ENCODE results near the gene MDM2.
"Not testable (repeated sequence)": the region's sequence is repeated elsewhere in the genome, so short reads cannot be mapped to it uniquely, and the experiment has no call there.

Gene MDM2

DNA sequence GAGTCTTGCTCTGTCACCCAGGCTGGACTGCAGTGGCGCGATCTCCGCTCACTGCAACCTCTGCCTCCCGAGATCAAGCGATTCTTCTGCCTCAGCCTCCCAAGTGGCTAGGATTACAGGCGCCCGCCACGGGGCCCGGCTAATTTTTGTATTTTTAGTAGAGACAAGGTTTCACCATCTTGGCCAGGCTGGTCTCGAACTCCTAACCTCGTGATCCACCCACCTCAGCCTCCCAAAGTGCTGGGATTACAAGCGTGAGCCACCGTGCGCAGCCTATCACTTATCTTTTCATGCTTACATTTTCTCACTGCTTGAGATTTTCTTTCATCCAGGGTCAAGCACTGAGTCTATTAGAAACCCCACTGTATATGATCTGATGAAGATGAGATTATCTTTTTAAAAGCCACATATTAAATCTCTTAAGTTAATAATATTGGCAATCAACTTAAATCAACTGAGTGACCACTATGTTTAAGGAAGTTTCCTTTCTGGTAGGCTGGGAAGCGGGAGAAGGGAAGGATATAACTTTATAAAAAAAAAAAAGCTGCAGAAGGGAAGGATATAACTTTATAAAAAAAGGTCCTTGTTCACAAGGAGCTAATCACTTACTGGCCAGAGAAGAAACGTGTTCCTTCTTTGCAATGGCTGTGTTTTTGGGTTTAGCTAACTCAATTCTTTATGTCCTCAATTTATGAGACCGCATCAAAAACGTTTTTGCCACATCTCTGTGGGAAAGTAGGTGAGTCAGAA, 1.3 kb upstream of the MDM2 start:
- no peak for DNase-seq (ENCODE audit: low read depth)

DNA sequence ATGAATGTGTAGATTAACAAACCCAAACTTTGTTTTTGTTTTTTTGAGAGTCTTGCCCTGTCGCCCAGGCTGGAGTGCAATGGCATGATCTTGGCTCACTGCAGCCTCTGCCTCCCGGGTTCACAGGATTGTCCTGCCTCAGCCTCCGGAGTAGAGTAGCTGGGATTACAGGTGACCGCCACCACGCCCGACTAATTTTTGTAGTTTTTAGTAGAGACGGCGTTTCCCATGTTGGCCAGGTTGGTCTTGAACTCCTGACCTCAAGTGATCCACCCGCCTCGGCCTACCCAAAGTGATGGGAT, 752 bp upstream of the MDM2 start:
- DNase-seq (ENCODE audit: low read depth) = not testable (repeated sequence)

DNA sequence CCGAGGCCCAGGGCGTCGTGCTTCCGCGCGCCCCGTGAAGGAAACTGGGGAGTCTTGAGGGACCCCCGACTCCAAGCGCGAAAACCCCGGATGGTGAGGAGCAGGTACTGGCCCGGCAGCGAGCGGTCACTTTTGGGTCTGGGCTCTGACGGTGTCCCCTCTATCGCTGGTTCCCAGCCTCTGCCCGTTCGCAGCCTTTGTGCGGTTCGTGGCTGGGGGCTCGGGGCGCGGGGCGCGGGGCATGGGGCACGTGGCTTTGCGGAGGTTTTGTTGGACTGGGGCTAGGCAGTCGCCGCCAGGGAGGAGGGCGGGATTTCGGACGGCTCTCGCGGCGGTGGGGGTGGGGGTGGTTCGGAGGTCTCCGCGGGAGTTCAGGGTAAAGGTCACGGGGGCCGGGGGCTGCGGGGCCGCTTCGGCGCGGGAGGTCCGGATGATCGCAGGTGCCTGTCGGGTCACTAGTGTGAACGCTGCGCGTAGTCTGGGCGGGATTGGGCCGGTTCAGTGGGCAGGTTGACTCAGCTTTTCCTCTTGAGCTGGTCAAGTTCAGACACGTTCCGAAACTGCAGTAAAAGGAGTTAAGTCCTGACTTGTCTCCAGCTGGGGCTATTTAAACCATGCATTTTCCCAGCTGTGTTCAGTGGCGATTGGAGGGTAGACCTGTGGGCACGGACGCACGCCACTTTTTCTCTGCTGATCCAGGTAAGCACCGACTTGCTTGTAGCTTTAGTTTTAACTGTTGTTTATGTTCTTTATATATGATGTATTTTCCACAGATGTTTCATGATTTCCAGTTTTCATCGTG, 612 bp downstream of the MDM2 start:
- DNase-seq (ENCODE audit: low read depth) = peak; percentile 24

DNA sequence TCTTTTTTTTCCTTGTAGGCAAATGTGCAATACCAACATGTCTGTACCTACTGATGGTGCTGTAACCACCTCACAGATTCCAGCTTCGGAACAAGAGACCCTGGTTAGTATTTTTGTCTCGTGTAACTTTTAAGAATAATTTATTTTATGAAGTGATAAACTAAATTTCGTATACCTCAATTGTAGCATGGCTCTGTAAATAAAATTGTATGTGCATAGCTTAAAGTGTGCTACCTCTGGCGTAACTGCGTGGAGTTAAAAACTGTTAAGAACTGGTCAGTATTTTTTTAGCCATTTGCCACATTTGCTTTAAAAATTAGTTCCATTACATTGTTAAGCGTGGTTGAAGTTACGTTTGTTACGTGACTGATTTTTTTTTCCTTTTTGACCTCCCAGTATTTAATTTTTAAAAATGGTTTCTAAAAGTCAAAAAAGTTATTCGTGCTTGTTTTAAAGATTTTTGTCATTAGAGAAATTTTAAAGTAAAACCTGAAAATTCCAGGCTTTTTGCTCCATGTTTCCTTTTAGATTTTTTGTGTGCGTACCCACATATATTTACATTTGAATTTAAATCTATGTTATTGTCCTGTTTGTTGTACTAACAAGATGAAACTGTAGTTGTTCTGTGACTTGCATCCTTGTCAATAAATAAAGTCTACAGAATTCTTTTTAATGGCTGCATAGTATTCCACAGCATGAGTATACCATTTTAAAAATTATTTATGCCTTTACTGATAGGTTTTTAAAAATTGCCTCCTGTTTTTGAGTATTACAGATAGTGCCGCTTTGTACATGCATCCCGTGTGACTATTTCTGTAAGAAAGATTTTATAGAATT, 1.4 kb downstream of the MDM2 start:
- no peak for DNase-seq (ENCODE audit: low read depth)

DNA sequence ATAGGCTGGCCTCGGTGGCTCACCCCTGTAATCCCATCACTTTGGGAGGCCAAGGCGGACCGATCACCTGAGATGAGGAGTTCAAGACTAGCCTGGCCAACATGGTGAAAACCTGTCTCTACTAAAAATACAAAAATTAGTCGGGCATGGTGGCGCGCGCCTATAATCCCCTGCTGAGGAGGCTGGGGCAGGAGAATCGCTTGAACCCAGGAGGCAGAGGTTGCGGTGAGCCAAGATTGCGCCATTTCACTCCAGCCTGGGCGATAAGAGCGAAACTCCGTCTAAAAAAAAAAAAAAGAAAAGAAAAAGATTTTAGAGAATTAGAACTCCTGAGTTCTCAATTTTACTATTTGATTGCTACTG, 2.0 kb downstream of the MDM2 start:
- not testable (repeated sequence) for DNase-seq (ENCODE audit: low read depth)

DNA sequence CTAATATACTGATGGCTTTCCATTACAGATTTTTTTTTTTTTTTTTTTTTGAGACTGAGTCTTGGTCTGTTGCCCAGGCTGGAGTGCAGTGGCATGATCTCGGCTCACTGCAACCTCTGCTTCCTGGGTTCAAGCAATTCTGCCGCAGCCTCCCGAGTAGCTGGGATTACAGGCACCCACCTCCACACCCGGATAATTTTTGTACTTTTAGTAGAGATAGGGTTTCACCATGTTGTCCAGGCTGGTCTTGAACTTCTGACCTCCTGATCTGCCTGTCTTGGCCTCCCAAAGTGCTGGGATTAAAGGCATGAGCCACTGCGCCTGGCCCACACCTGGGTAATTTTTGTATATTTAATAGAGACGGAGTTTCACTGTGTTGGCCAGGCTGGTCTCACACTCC, 3.6 kb downstream of the MDM2 start:
- DNase-seq (ENCODE audit: low read depth) = not testable (repeated sequence)

DNA sequence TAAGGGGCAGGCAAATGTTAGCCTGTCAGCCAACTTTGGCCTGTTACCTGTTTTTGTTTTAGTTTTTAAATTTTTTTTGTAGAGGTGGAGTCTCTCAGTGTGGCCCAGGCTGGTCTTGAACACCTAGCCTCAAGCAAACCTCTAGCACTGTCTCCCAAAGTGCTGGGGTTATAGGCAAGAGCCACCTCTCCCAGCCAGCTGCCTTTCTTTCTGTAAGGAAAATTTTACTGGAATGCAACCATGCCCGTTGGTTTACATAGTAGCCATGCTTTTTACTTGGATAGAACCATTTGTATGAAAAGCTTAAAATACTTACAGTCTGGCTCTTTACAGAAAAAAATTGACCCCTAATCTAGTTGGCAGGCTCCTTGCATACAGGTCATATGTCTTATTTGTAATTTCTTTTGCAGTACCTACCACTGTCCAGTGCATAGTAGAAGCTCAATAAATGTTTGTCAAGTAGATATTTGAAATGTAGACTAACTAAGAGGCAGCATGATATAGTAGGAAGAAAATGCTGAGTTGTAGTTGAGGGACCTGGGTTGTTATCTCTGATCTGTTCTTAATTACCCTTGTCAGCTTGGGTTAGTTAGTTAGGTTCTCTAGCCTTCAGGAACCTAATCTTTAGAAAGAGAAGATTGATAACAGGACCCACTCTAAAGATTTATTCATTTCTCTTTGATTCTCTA, 4.7 kb downstream of the MDM2 start:
- DNase-seq (ENCODE audit: low read depth) = no peak

DNA sequence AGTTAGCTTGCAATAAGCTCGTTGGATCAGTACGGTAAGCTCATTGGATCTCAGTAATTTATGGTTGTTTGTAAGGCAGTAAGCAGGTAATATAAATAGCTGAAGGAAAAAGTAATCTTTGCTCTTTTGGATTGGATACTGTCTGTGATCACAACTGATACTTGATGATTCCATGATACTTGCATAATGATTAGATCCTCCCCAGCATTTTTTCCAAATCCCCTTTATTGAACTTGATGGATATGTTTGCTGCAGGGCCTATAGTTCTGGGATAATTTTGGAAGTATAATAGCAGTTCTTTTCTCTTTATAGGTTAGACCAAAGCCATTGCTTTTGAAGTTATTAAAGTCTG, 5.2 kb downstream of the MDM2 start:
- no peak for DNase-seq (ENCODE audit: low read depth)

DNA sequence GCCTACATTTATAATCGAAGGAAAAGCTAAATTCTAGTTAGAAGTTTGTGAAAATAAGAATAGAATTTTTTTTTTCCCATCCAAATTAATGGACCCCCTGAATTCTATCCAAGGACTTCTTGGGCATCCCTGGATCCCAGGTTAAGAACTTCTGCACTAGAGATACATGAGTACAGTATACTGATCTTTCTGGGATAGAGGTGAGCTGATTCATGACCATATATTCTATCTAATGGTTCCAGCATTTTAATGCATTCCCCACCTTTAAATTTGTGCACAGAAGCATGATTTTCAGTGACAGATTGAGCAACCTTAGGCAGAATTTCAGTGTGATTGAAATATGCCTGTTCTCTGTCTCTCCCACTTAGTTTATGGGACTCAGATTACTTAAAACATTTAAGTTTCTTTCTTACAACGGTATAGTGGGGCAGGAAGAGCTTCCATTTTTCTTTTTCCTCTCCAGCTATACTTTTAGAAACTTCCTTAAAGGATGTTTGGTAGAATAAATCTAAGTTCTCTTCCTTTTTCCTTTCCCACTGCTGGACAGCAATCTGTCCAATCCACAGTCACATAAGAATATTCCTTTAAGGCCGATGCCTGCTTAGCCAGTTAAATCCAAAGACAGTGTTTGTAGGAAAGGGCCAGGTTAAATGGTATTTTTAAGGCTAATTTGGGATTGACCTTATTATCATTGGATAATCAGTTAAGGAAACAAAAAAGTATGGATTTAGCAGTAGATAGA, 6.7 kb downstream of the MDM2 start:
- DNase-seq (ENCODE audit: low read depth) = no peak

DNA sequence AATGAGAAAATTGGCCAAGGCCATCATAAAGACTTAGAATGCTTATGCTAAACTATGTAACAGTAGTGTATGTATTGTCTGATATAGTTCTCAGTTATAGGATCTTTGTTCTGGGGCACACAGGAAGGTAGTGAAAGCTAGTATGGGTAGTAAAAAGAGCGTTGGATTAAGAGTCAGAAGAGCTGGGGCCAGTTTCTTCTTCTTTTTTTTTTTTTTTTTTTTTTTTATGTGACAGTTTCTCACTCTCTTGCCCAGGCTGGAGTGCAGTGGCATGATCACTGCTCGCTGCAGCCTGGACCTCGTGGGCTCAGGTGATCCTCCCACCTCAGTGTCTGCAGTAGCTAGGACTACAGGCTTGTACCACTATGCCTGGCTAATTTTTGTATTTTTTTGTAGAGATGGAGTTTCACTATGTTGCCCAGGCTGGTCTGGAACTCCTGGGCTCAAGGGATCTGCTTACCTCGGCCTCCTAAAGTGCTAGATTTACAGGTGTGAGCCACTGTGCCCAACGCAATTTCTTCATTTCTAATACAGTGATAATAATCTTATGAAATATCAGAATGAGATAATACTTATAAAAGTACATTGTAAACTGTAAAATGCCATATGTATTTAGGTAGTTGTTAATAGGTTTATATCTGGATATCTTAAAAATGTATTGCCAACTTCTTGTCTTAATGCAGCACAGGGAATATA, 7.4 kb downstream of the MDM2 start:
- no peak for DNase-seq (ENCODE audit: low read depth)

DNA sequence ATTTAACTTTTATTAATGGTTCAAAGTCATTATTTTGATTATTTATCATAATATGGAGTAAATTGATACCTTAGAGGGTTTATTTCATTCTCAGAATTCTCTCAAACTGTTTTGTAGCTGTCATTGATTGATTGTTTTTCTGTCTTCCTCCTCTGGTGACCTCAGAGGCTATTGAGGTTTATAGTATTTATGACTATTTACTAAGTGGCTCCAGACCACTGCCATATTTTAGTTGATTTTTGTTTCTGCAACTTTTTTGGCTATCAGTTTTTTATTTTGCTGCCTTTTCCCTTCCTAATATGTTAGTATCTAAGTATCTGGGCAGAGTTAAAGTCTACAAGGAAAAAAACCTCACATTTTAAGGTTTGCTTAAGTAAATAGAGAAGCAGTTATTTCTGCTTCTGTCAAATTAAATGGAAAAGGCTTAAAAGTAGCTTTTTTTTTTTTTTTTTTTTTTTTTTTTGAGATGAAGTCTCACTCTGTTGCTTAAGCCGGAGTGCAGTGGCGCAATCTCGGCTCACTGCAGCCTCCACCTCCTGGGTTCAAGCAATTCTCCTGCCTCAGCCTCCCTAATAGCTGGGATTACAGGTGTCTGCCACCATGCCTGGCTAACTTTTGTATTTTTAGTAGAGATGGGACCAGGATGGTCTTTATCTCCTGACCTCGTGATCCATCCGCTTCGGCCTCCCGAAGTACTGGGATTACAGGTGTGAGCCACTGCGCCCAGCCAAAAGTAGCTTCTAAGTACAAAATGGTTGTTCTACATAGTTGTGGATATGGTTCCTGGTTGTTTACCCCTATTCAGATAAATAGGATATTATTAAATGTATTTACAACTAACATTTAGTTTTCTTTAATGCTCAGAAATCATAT, 8.2 kb downstream of the MDM2 start:
- DNase-seq (ENCODE audit: low read depth) = no peak

DNA sequence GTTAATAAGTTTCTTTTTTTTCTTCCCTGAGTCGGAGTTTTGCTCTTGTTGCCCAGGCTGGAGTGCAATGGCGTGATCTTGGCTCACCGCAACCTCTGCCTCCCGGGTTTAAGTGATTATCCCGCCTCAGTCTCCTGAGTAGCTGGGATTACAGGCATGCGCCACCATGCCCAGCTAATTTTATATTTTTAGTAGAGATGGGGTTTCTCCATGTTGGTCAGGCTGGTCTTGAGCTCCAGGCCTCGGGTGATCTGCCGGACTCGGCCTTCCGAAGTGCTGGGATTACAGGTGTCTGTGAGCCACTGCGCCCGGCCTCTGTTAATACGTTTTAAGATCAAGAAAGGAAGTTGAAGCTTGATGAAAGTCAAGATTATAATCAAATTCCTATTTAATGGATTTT, 11.5 kb downstream of the MDM2 start:
- DNase-seq (ENCODE audit: low read depth) = not testable (repeated sequence)

DNA sequence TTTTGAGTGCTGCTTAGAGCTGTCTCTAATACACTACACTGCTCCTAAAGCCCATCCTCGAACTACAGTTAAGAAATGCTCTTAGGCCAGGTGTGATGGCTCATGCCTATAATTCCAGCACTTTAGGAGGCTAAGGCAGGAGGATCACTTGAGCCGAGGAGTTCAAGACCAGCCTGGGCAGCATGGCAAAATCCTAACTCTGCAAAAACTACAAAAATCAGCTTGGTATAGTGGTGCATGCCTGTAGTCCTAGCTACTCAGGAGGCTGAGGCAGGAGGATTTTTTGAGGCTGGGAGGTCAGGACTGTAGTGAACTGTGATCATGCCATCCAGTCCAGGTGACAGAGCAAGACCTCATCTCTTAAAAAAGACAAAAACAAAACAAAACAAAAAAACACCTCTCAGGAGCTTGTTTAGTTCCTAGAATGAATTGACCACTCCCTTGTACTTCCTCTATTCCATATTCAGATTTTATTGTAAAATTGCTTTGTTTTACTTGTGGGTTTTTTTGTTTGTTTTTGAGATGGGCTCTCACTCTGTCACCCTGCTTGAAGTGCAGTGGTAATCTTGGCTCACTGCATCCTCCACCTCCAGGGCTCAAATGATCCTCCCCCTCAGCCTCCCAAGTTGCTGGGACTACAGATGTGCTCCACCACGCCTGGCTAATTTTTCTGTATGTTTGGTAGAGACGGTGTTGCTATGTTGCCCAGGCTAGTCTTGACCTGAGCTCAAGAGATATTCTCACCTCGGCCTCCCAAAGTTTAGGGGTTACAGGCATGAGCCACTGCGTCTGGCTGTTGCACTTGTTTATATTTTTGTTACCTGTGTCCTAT, 13.6 kb downstream of the MDM2 start:
- no peak for DNase-seq (ENCODE audit: low read depth)

DNA sequence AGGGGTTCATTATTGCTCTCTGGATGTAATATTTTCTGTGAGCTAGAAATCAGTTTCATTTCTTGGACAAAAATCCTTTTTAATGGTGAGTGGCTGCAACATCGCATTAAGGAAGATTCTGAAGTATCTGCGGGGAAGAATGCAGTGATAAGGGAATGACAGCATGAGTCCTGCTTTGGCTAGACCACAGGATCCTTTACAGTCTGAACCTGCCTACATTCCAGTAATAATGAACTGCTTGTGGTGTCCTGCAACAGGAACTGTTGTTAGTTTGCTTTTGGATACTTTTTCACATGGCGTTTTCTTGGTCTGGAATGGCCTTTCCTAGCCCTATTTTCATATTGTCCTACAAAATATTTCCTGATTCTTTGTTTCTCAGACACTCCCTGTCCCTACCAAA, 15.7 kb downstream of the MDM2 start:
- no peak for DNase-seq (ENCODE audit: low read depth)

DNA sequence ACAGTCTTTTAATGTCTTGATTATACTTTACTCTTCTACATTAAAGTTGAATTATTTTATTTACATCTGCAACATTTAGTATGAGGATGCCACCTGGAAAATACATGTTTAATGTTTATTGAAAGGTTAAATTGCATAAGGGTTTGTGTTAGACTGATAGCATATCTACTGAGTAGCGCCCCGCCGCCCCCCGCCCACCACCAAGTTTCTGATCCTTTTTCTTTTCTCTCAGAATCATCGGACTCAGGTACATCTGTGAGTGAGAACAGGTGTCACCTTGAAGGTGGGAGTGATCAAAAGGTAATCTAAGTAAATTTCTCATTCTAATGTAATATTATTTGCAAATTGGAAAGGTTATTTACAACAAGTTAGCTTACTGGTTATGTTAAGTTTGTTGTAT, 16.2 kb downstream of the MDM2 start:
- no peak for DNase-seq (ENCODE audit: low read depth)

DNA sequence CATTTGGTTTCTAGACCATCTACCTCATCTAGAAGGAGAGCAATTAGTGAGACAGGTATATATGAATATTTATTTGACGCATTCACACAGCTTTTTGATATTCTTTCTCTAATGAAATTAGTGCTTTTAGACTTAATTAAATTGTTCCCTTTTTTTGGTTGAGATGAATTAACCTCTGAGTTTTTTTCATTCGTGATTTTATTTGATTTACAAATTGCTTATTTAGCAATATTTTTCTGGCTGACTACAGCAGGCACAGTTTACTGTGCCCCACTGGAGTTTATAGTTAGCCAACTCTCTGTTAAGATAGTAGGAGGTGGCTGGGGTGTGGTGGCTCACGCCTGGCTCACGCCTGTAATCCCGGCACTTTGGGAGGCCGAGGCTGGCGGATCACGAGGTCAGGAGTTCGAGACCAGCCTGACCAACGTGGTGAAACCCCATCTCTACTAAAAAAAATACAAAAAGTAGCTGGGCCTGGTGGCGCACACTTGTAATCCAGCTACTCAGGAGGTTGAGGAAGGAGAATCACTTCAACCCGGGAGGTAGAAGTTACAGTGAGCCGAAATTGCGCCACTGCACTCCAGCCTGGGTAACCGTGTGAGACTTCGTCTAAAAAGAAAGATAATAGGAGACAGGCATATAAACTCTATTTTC, 16.7 kb downstream of the MDM2 start:
- DNase-seq (ENCODE audit: low read depth) = no peak

DNA sequence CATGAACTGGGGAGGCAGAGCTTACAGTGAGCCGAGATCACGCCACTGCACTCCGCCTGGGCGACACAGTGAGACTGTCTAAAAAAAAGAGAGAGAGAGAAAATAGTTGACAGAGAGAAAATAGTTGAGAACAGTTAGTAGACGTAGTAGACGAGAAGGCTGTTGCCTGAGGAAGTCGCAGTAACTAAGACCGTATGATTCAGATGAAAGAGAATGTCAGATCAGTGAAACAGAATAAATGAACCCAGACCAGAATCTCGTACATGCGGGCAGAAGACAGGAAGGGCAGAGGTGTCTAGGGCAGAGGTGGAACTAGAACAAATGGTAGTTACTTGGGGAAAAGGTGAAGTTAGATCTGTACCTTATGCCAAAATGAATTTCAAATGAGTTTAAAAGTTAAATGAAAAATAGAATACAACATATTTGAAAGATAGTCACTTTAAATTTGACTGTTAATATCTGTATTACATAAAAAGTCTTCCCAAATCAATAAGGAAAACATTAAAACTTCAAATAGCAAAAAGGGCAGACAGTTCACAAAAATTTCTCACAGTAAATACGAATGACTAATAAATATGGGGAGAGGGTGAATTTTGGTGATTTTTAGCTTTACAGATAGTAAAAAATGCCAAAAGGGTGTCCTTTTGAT, 17.7 kb downstream of the MDM2 start:
- DNase-seq (ENCODE audit: low read depth) = no peak
